CD4-positive, alpha-beta T cell treated with Interleukin-6 for 4 hours (primary cell): ENCODE results near the gene CTIF.

Experiments
- DNase-seq: peaks from one replicate; pipeline ENCODE4 v3.0.0-alpha.2; 2020; ENCODE audit warnings: mixed read lengths

The CTIF gene

GRCh38 chr18:48605408-48605845, 66.6 kb downstream of the CTIF start:
- no peak for DNase-seq

GRCh38 chr18:48607056-48607984, 68.5 kb downstream of the CTIF start:
- no peak for DNase-seq

- no peak for DNase-seq
These were observed 69.8 kb downstream of the CTIF start for GRCh38 chr18:48608581-48608980.

DNA sequence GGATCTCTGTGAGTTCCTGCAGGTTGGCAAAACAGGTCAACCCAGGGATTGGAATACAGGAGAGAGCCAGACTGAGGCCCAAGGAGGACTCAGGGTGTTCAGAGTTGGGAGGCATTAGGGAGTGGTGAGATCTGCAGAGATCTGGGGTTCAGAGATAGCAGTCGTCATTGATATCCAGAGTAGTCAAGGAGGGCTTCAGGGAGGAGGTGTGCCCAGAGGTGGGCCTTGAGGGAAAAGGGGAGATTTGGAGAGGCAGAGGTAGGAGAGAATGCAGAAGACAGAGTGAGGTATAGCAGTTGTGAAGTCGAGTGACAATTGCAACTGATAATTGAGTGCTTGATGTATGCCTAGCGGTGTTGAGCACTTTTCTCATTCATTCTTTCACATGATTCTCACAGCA, 70.3 kb downstream of the CTIF start:
- DNase-seq = no peak

GRCh38 chr18:48609820-48610815, 71.3 kb downstream of the CTIF start:
- DNase-seq = no peak

GRCh38 chr18:48611203-48611602, 72.4 kb downstream of the CTIF start:
- DNase-seq = no peak

DNA sequence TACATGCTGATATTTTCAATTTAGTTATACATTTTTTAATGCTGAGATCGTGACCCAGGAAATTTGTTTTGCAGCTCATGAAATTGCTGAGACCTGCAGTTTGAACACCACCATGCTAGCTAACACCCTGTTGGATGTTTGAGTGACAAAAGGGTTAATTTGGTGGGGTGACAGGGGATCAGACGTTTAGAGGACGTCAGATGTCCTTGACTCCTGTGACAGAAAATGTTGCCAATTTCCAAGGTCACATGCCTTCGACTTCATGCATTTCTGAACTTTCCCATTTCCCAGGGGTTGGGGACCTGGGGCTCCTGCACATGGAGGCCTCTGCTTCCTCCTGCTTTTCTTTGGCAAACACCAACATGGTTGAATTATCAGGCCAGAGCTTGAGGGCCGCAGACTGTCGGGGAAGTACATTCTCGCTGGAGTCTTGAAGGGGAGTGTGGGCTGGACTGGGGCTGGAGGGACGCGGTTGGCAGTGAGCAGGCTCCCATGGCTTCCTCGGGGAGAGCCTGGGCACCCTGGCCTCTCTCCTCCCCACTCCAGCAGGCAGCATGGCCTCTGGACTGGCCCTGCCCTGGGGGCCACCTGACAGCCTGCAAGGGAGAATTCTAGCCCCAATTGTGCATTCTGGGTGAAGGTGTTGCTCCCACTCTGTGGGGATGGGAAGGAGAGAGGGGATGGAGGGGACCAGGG, 73.1 kb downstream of the CTIF start:
- no peak for DNase-seq

DNA sequence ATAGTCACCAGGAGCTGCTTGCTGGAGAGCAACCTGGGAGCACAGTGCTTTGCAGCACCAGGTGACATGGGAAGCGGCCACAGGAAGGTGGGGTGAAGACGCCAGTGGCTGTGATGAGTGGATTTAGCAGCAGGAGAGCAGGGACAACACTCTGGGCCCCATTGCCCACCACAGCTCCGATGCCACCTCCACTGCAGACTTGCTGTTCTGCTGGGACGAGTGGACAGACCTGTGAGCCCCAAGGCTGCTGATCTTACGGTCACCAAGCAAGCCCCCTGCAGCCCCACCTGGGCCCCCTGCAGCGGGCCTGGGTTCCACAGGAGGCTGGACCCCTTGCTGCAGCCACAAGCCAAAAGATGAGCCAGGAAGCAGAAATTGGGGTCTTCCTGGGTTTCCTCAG, 73.7 kb downstream of the CTIF start:
- no peak for DNase-seq

GRCh38 chr18:48612917-48613316, 74.1 kb downstream of the CTIF start:
- no peak for DNase-seq

DNA sequence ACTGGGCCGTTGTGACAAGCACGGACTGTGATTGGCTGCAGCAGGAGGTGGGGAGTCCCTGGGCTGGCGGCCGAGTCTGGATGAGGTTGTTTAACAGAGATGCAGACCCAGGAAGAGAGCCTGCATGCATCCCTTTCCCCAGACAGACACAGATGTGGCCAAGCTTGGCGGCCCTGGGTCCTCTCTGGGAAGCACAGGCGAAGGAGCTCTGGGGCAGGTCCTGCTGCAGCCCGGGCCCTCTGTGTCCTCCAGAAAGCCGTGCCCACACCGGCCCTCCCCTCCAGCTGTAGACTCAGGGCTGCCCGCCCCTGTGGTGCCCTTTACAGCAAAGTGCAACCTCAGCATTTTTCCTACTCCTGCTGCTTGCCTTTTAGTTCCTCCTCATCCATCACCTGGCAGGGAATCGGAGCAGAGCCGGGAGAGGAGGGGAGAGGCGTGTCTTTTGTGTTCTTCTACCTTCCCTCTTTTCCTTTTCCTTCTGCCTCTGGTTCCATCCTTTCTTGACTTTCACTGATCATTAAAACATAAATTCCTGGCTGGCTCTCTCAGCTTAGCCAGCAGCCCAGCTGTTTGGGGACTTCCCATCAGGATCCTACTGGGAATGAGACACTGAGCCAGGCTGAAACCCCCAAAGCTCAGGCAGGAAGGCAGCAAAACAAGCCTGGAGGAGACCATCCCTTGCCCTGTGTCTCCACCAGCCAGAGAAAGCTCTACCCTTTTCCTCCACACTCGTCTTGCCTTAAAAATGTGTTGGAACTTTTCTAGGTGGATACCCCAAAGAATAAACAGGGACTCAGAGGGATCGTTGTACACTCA, 75.0 kb downstream of the CTIF start:
- no peak for DNase-seq

GRCh38 chr18:48615566-48616401, 77.0 kb downstream of the CTIF start:
- DNase-seq = no peak

DNA sequence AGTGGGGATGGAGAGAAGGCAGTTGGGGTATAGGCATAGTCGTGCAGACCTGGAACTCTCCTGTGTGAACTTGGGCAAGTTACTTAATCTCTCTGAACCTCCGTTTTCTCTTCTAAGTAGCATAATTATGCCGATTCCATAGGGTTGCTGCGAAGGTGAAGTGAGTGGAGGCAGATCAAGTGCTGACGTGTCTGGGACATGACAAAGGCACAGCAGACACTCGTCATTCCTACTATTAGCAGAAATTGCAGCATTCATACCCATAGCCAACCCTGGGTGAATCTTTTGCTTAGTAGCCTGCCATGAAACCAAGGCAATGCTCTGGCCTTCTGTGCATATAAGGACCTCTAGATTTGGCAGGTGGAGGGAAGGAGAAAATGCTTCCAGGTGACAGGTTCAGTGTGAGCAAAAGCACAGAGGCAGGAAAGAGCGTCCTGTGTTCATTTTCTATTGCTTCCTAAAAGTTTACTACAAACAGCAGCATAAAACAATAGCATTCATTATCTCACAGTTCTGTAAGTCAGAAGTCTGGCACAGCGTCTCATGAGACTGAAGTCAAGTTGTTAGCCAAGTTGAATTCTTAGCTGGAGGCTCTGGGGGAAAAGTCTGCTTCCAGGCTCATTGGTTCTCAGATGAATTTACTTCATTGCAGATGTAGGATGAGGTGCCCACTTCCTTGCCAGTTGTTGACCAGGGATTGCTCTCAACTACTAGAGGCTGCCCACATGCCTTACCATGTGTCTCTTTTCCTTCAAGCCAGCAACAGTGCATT, 77.8 kb downstream of the CTIF start:
- DNase-seq = no peak

DNA sequence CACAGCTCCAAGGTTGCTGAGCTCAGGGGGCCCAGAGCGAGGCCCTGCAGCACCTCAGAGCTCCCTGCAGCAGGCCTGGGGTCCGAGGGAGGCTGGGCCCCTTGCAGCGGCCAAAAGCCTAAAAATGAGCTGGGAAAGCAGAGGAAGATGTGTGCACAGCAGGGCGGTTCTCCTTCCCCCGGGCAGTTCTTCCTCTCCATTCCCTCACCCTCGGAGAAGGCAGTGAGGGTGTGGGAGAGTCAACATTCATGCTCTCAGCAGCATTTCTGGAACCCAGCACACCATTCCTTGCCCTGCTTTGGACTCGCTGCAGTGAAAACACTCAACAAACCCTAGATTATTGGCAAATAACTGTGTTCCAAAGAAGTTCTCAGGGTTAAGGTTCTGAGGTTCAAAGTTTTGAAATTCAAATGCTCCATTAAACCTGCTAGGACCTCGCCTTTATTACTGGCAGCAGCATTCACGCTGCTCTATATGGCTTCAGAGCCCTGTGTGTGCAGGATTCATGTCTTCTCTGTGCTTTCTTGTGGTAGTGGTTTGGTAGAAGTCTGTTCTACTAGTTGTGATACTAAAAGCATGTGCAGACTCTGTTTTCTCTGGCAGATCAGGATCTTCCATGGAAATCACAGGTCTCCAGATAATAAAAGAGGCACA, 79.1 kb downstream of the CTIF start:
- no peak for DNase-seq

- DNase-seq = no peak
These were observed 80.2 kb downstream of the CTIF start for GRCh38 chr18:48619016-48619415.

DNA sequence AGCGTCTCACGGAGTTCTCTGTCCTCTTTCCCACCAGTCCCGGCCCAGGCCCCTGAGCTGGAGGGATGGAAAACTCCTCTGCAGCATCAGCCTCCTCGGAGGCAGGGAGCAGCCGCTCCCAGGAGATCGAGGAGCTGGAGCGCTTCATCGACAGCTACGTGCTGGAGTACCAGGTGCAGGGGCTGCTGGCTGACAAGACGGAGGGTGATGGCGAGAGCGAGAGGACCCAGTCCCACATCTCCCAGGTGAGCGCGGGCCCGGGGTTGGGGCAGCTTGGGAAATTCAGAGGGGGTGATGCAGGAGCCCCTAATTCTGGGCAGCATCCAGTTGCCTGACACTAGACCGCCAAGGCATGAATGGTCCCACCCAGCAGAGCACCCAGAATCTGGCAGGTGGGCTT, 80.7 kb downstream of the CTIF start:
- no peak for DNase-seq

GRCh38 chr18:48620071-48620470, 81.2 kb downstream of the CTIF start:
- no peak for DNase-seq

GRCh38 chr18:48621240-48621639, 82.4 kb downstream of the CTIF start:
- DNase-seq = no peak

DNA sequence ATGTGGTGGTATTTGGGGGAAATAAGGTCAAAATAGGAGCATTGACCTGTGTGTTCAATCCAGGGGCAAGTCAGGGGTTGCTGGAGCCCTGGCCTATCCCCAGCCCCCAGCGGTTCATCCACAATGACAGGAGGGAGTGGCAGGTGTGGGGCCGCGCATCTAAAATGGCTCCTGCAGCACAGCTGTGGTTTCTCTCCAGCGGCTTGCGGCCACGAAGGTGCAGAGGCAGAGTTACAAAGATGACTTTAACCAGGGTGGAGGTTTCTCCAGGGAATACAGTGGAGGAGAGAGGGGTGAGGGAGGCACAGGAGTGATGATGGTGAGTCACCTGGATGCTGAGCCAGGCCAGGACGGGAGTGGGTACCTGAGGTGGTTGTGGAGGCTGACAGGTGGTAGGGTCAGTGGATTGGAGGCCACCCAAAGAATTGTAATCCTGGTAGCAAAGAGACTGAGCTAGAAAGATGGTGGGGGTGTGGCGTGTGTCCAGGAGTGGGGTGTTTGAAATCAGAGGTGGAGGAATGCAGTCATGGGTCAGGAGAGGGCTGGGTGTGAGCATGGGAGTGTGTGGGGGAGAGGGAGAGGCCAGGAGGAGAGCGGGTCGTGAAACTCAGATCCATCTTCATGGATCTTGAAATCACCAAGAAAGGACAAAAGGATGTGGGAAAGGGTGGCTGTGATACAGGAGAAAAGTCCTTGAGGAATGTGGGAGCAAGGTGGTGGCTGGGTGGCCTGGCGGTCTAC, 83.2 kb downstream of the CTIF start:
- no peak for DNase-seq

DNA sequence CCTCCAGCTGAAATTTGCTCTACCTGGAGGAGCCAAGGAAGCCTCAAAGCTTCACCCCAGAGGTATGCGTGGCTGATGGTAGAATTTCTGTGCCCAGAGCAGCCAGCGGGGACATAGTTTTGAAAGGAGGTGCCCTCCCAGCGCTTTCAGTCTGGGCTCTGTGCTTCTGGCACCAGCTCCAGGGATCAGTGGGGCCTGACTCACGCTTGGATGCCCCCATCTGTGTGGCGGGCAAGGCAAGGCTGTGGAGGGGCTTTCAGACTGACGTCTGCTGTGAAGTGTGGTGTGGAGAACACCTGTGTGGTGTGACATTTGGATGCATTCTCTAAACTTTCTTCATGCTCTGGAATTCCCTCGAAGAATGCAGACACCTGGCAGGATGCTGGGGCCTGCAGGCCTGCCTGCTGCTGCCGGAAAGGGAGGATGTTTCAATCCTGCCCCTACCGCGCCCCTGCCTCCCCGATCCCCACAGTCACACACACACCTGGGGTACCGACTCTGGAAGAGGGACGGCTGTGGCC, 84.1 kb downstream of the CTIF start:
- DNase-seq = no peak
